ENCODE measurements around the gene EYS.

Gene EYS

GRCh38 chr6:64872633-64873032 lies 834.4 kb downstream of the EYS start:
- TF ChIP-seq CTCF (IDR thresholded peaks at IDR 0.05; ENCODE audit: extremely low read depth, missing control alignments): no peak
- no peak for DNase-seq (ENCODE audit: low spot score)

GRCh38 chr6:64861039-64861651 lies 845.9 kb downstream of the EYS start:
- DNase-seq (ENCODE audit: low spot score): no peak
- TF ChIP-seq CTCF (IDR thresholded peaks at IDR 0.05; ENCODE audit: extremely low read depth, missing control alignments): no peak

GRCh38 chr6:64860203-64860602 lies 846.8 kb downstream of the EYS start:
- no peak for DNase-seq (ENCODE audit: low spot score)
- no peak for TF ChIP-seq CTCF (IDR thresholded peaks at IDR 0.05; ENCODE audit: extremely low read depth, missing control alignments)

- no peak for TF ChIP-seq CTCF (IDR thresholded peaks at IDR 0.05; ENCODE audit: extremely low read depth, missing control alignments)
- no peak for DNase-seq (ENCODE audit: low spot score)
Measured at GRCh38 chr6:64850121-64850520, 856.9 kb downstream of the EYS start.

GRCh38 chr6:64848467-64848866 lies 858.6 kb downstream of the EYS start:
- DNase-seq (ENCODE audit: low spot score): no peak
- TF ChIP-seq CTCF (IDR thresholded peaks at IDR 0.05; ENCODE audit: extremely low read depth, missing control alignments): no peak

GRCh38 chr6:64847396-64847795 lies 859.6 kb downstream of the EYS start:
- DNase-seq (ENCODE audit: low spot score): no peak
- TF ChIP-seq CTCF (IDR thresholded peaks at IDR 0.05; ENCODE audit: extremely low read depth, missing control alignments): no peak

GRCh38 chr6:64838726-64839125 lies 868.3 kb downstream of the EYS start:
- no peak for TF ChIP-seq CTCF (IDR thresholded peaks at IDR 0.05; ENCODE audit: extremely low read depth, missing control alignments)
- DNase-seq (ENCODE audit: low spot score): no peak

Data from GM20000 (cell line).